HepG2 (cell line): ENCODE measurements around the gene SETD1A. TPM values are rescaled to one million over a fixed set of nuclear protein-coding genes. Genes with fewer than 3 reads are reported as not detected.

ENCODE experiments used
- ATAD3A ChIP-seq: sonication (generic); formaldehyde crosslinking; IDR thresholded peaks from 2 replicates; pipeline ENCODE4 v1.4.0; 2020; ENCODE audit warnings: missing genetic modification reagents
- DNMT1 ChIP-seq: sonication (generic); formaldehyde crosslinking; IDR thresholded peaks from 2 replicates; pipeline ENCODE4 v1.5.1; 2020; ENCODE audit warnings: mild to moderate bottlenecking, missing genetic modification reagents
- FOXJ3 ChIP-seq: sonication (generic); formaldehyde crosslinking; IDR thresholded peaks from 2 replicates; pipeline ENCODE4 v1.4.0; 2020; ENCODE audit warnings: missing genetic modification reagents, mild to moderate bottlenecking, borderline replicate concordance
- FOXO4 ChIP-seq: sonication (generic); formaldehyde crosslinking; conservative IDR thresholded peaks from 2 replicates; pipeline ENCODE4 v1.8.1; 2023; ENCODE audit warnings: missing genetic modification reagents
- HDAC1 ChIP-seq: sonication (generic); formaldehyde crosslinking; IDR thresholded peaks from 2 replicates; pipeline ENCODE4 v1.5.1; 2020; ENCODE audit warnings: mild to moderate bottlenecking, missing genetic modification reagents
- HHEX ChIP-seq: IDR thresholded peaks from 2 replicates; pipeline ENCODE4 v1.6.1; 2016; ENCODE audit warnings: control low read depth
- HNF4A ChIP-seq: sonication (generic); formaldehyde crosslinking; IDR thresholded peaks from 2 replicates; pipeline ENCODE4 v1.4.0; 2020; ENCODE audit warnings: missing genetic modification reagents
- PLSCR1 ChIP-seq: sonication (generic); formaldehyde crosslinking; IDR thresholded peaks from 2 replicates; pipeline ENCODE4 v1.5.0; 2020; ENCODE audit warnings: missing genetic modification reagents, mild to moderate bottlenecking, borderline replicate concordance
- RFXAP ChIP-seq: sonication (generic); formaldehyde crosslinking; IDR thresholded peaks from 2 replicates; pipeline ENCODE4 v1.4.0; 2020; ENCODE audit warnings: missing genetic modification reagents, borderline replicate concordance
- SMC3 ChIP-seq: IDR thresholded peaks from 2 replicates; pipeline ENCODE4 v1.6.1; 2011; ENCODE audit warnings: low read length, improper control_type of control experiment
- SP2 ChIP-seq: sonication (generic); formaldehyde crosslinking; IDR thresholded peaks from 2 replicates; pipeline ENCODE4 v1.5.1; 2020; ENCODE audit warnings: mild to moderate bottlenecking, missing genetic modification reagents
- SYNCRIP ChIP-seq: fragments of 200-400 bp; formaldehyde crosslinking; IDR thresholded peaks from 2 replicates; pipeline ENCODE4 v1.6.1; 2018; ENCODE audit warnings: mild to moderate bottlenecking, low read depth, low read length; ENCODE audit not compliant: insufficient read depth
- ZBED4 ChIP-seq: sonication (generic); formaldehyde crosslinking; IDR thresholded peaks from 2 replicates; pipeline ENCODE4 v1.4.0; 2020; ENCODE audit warnings: missing genetic modification reagents, borderline replicate concordance
- ZBTB39 ChIP-seq: sonication (generic); formaldehyde crosslinking; IDR thresholded peaks from 2 replicates; pipeline ENCODE4 v1.5.0; 2020; ENCODE audit warnings: missing genetic modification reagents
- ZBTB46 ChIP-seq: sonication (generic); formaldehyde crosslinking; IDR thresholded peaks from 2 replicates; pipeline ENCODE4 v1.4.0; 2020; ENCODE audit warnings: mild to moderate bottlenecking, missing genetic modification reagents, borderline replicate concordance
- ZBTB8A ChIP-seq: sonication (generic); formaldehyde crosslinking; IDR thresholded peaks from 2 replicates; pipeline ENCODE4 v1.4.0; 2020; ENCODE audit warnings: mild to moderate bottlenecking, low read depth, missing genetic modification reagents, borderline replicate concordance
- ZNF232 ChIP-seq: sonication (generic); formaldehyde crosslinking; IDR thresholded peaks from 2 replicates; pipeline ENCODE4 v1.4.0; 2020; ENCODE audit warnings: missing genetic modification reagents, borderline replicate concordance
- ZNF576 ChIP-seq: sonication (generic); formaldehyde crosslinking; IDR thresholded peaks from 2 replicates; pipeline ENCODE4 v1.4.0; 2020; ENCODE audit warnings: mild to moderate bottlenecking, missing genetic modification reagents
- ZZZ3 ChIP-seq: sonication (generic); formaldehyde crosslinking; IDR thresholded peaks from 2 replicates; pipeline ENCODE4 v1.4.0; 2020; ENCODE audit warnings: missing genetic modification reagents, mild to moderate bottlenecking, borderline replicate concordance
- polyA plus RNA-seq, 8 experiments: library from polyadenylated mRNA; depleted of rRNA in 3 of 8; stranded (reverse) in 7 of 8; unstranded in 1 of 8; fragments of >200 nt; fragmentation: Illumina TruSeq in 4 of 8; extraction: Trizol in 4 of 8; gene quantifications; 2 replicates each; pipeline versions ENCODE4 v1.2.1 to v1.2.3, GENCODE V29; 2011 to 2016; ENCODE audit warnings: low read depth in 4 of 8, missing spikeins in 1 of 8, mixed read lengths in 1 of 8; ENCODE audit not compliant: insufficient read depth in 1 of 8
- total RNA-seq, 5 experiments: library from RNA; depleted of rRNA; stranded (reverse); fragments of >200 nt; fragmentation: Illumina TruSeq; extraction: Trizol; gene quantifications; 2 replicates each; pipeline ENCODE4 v1.2.3, GENCODE V29; 2016; ENCODE audit warnings: low read depth in 1 of 5

SETD1A gene
- total and polyA plus RNA-seq, 2 of the 13 experiments (the other 11 are each of a cell fraction or from before 2014, with no cell fraction given), result 3.8 to 5.6 TPM

- TF ChIP-seq ZBED4 (CRISPR knock-in tag) (peak; percentile 73; the same call in 1 of the 2 replicates), ZZZ3 (no peak), ZNF232 (CRISPR knock-in tag) (no peak), HHEX (CRISPR knock-in tag) (no peak), ATAD3A (CRISPR knock-in tag) (no peak), FOXO4 (CRISPR knock-in tag) (no peak), HDAC1 (CRISPR knock-in tag) (0 out of 2 replicates have a peak, but pooled peaks have one; percentile 6), PLSCR1 (no peak), SP2 (CRISPR knock-in tag) (no peak), ZBTB46 (CRISPR knock-in tag) (no peak), ZBTB8A (no peak), RFXAP (CRISPR knock-in tag) (0 out of 2 replicates have a peak, but pooled peaks have one; percentile 3), SYNCRIP (no peak), HNF4A (CRISPR knock-in tag) (no peak), ZBTB39 (no peak), ZNF576 (CRISPR knock-in tag) (peak; percentile 97), SMC3 (peak; percentile 84), DNMT1 (CRISPR knock-in tag) (peak; percentile 39; the same call in 1 of the 2 replicates), FOXJ3 (CRISPR knock-in tag) (no peak)
Measured at GRCh38 chr16:30984669-30985400, 27.3 kb downstream of the SETD1A start, which contains the start of gene HSD3B7 (continued).
